Adrenal gland (tissue), 5 donors: ENCODE measurements around the gene ZCCHC14.

Experiments used
- CTCF ChIP-seq, 6 experiments: fragments of 450-650 bp in 4 of 6; fragments of 200-600 bp in 2 of 6; sonication (generic) in 1 of 6; IDR thresholded peaks; 1 replicate in 5 of 6; 2 replicates in 1 of 6; pipeline versions ENCODE4 v1.5.1 to v1.8.0; 2016 to 2021; ENCODE audit warnings: antibody characterized with exemption in 6 of 6, mild to moderate bottlenecking in 2 of 6, moderate library complexity in 1 of 6
- POLR2A ChIP-seq, 2 donors: fragments of 450-650 bp; IDR thresholded peaks; one replicate each; pipeline ENCODE4 v1.6.1; 2017; ENCODE audit warnings: antibody characterized with exemption in 2 of 2, mild to moderate bottlenecking in 2 of 2, moderate library complexity in 1 of 2
- donor health status: DM: no; HTN: no; CAD: no.

- TF ChIP-seq CTCF (IDR thresholded peaks at IDR 0.05) (no peak), POLR2A (IDR thresholded peaks at IDR 0.05) (no peak)
These were observed 33.6 kb upstream of the ZCCHC14 start for GRCh38 chr16:87526238-87526947.
